SKM-1 treated with dmso at 0.1 percent for 144 hours (cell line): ENCODE results near the gene LACC1.

ENCODE experiments used
- DNase-seq: peaks from one replicate; lab custom pipeline; 2025; ENCODE audit not compliant: unreplicated experiment; lab: John Stamatoyannopoulos, UW

LACC1 gene

GRCh38 chr13:43883631-43884030 is 3.9 kb downstream of the LACC1 start:
- DNase-seq: no peak

DNA sequence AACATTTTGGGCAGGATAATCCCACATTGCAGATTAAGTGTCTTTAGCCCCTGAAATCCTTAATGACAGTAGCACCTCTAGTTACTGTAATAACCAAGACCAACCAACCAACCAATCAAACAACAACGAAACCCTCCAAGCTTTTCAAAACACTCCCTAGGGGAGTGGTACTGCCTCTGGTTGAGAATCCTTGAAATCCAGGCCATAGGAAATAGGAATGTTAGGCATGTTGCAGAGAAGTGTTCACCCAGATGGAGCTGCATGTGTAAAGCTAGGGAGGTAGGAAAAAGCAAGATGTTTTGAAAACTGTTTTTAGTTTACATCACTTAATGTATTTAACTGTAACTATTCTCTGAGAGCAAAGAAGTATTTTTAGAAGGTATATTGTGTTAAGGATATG is 4.5 kb downstream of the LACC1 start:
- DNase-seq: no peak

DNA sequence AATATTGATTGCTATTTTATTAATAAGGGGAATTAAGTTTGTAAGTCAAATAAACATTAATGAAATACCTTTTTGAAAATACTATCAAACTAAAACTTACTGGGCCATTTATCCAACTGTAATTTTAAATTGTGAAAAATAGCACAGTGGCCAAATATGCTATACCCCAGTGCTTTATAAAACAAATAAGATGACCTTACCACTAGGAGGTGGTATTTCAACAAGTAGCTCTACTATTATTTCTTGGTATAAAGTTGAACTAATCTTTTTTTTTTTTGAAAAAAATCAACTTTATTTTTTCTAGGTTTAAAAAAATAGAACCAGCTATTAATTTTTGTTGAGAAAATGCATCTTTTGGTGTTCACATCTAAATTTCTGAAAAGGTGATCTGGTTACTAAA is 14.7 kb downstream of the LACC1 start:
- no peak for DNase-seq

GRCh38 chr13:43895940-43896339 is 16.2 kb downstream of the LACC1 start:
- DNase-seq: no peak

- peak; percentile 48 for DNase-seq
Observed at GRCh38 chr13:43905435-43906031, 25.8 kb downstream of the LACC1 start.

GRCh38 chr13:43908156-43909126 is 28.7 kb downstream of the LACC1 start:
- DNase-seq: no peak

- no peak for DNase-seq
Observed at GRCh38 chr13:43910856-43911255, 31.2 kb downstream of the LACC1 start.

GRCh38 chr13:43911278-43911677 is 31.6 kb downstream of the LACC1 start:
- peak; percentile 29 for DNase-seq

DNA sequence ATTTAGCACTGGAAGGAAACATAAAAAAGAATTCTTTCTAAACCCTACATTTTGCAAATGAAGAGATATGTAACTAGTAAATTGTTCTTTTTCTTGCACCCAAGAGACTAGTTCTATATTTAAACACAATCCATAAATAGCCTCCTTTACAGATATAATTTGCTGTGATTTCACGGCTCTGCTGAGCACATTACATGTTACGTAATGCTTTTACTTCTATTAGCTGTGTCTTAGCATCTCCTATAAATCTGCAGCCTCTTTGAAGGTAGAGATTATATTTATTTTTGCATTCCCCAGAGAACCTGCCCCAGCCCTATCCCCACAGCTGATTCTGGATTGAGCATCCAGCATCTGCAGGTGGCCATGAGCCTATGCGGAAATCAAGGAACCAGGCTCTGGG is 32.2 kb downstream of the LACC1 start:
- DNase-seq: no peak

DNA sequence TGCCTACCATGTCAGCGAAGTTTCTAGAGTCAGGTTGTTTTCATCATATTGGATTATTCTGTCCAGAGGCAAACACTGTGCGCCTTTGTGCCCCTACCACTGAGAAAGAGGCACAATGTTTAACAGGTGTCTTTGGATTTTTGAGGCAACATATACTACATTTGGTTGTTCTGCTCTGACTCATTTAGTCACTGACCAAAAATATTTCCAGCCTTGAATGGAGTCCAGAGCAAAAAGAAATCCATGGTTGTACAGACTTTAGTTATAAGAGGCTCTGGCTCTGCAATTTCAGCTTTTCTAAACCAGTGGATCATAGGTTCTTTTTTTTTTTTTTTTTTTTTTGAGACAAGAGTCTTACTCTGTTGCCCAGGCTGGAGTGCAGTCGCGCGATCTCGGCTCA is 35.7 kb downstream of the LACC1 start:
- no peak for DNase-seq

DNA sequence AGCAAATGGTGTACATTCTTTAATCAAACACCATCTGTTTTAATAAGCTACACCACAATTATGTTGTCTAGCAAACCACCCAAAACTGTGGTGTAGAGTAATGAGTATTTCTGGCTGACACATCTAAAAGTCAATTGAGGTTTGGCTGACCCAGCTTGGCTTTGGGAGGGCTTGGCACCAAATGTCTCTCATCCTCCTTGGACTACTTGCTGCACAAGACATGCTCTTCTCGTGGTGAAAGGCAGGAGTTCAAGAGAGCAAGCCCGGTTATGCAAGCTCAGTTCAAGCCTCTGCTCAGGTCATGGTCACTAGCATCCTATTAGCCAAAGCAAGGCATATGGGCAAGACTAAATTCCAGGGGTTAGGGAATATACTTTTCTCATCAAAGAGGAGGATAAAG is 37.1 kb downstream of the LACC1 start:
- DNase-seq: no peak

DNA sequence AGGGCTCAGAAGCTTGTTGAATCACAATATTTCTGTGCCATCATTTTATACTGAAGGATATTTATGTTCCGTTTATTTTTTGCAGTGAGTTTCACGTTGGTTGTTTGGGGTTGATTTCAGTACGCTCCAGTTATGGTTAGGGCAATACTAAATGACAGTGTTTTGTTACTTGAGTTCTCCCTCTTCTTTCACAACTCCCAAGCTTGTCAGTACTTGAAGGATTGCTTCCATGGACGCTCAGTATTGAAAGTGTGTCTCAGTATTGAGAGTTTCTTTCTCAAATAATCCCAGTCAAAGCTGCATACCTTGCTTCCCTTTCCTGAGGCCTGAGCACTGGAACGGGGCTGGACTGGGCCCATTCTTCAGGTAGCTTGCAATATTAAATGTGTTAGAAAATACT is 38.9 kb downstream of the LACC1 start:
- DNase-seq: no peak

- no peak for DNase-seq
Observed at GRCh38 chr13:43920965-43921674, 41.4 kb downstream of the LACC1 start.

GRCh38 chr13:43924549-43925245 is 45.0 kb downstream of the LACC1 start:
- DNase-seq: no peak

DNA sequence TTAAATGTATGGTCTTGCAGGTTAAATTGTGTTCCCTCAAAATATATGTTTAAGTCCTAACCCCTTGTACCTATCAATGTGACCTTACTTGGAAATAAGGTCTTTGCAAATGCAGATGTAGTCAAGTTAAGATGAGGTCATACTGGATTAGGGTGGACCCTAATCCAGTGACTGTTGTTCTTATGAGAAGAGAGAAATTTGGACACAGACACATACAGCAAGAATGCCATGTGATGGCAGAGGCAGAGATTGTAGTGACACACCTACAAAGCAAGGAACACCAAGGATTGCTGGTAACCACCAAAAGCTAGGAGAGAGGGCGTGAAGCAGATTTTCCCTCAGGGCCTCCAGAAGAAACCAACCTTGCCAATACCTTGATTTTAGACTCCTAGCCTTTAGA is 50.2 kb downstream of the LACC1 start:
- no peak for DNase-seq

GRCh38 chr13:43933378-43933777 is 53.7 kb downstream of the LACC1 start:
- no peak for DNase-seq

GRCh38 chr13:43934273-43934672 is 54.6 kb downstream of the LACC1 start:
- DNase-seq: no peak

DNA sequence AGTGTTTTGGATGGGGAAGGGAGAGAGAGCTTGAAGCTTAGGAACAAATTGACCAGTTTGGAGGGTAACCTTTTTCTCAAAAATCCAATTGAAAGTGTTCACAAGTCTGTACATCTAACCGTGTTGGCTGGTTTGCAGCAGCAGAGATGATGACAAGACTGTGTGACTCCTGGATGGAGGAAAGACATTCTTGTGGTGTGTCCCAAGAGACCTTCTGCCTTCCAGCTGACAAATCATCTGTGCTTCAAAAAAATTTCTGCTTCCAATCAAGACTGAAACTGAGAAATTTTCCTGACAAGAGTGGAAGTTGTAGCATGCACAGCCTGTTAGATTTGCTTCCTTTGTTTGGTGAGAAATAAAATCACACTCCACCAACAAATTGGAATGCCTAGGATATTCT is 56.2 kb downstream of the LACC1 start:
- no peak for DNase-seq

DNA sequence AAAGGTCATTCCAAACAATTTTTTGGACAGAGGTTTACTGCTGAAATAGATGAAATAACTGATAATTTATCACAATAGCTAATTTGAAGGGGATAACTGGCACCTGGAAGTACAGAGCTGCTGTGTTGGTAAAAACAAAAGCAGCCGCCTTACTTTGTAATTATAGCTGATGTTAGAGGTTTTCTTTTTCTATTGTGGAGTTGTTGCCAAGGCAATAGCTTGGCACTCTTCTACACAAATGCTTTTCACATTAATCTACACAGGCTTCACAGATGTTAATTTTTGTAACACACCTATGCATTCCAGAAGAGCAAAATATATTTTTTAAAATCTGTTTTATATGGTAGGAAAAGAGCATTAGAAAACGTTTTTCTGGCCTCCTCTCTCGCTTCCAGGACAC is 56.9 kb downstream of the LACC1 start:
- no peak for DNase-seq

- DNase-seq: no peak
Observed at GRCh38 chr13:43937839-43938238, 58.1 kb downstream of the LACC1 start.

- no peak for DNase-seq
Observed at GRCh38 chr13:43938449-43938848, 58.7 kb downstream of the LACC1 start.
